DMS53 treated with DMSO at 0.1 percent for 48 hours (cell line): ENCODE data around the gene KISS1.

Source experiments
- DNase-seq: peaks from one replicate; lab custom pipeline; 2025; ENCODE audit not compliant: unreplicated experiment; lab: John Stamatoyannopoulos, UW

Gene KISS1

GRCh38 chr1:204161609-204162493 is 34.4 kb downstream of the KISS1 start:
- no peak for DNase-seq

GRCh38 chr1:204157962-204158361 is 38.3 kb downstream of the KISS1 start:
- DNase-seq = no peak

GRCh38 chr1:204155881-204156280 is 40.4 kb downstream of the KISS1 start:
- no peak for DNase-seq

GRCh38 chr1:204154568-204155255 is 41.6 kb downstream of the KISS1 start:
- DNase-seq = peak; percentile 44

GRCh38 chr1:204153667-204154066 is 42.6 kb downstream of the KISS1 start:
- DNase-seq = no peak

- peak; percentile 11 for DNase-seq
Observed at GRCh38 chr1:204152310-204153044, 43.8 kb downstream of the KISS1 start.

DNA sequence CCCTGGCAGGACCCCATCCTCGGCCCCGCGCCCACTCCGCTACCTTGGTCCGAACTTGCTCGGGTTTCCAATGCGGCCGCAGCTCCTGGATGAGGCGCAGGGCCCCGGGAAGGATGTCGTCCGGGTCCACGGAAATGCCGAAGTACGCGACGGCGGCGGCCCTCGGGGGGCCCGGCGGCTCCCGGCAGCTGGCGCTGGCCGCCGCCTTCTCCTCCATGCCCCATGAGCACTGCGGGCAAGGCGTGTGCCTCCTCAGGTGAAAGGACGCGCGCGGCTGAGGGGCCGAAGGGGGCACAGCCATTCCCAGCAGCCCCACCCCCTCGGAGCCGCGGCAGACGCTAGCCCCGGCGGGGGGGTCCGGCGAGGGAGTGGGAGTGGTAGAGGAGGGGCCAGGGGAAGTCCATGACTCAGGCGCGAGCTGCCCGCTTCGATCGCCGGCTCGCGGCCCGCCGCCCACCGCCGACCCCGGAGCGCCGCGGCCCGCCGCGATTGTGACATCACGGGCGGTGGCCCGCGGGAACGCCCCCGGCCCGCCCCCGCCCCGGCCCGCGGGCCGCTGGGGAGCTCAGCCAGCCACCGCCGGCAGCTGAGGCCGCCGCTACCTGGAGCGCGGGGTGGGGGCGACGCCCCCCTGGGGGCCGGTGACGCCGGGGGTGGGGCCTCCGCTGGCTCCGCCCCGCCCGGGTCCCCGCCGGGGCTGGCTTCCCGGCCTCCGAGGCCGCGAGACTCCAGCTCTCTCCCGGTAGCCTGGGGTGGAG is 44.6 kb downstream of the KISS1 start, which contains the start of gene ETNK2:
Gene ETNK2 (minus strand): TSS at position 493 of the 758 bp plus-strand sequence. CDS start 192 bp downstream, at position 301.
- peak; percentile 48 for DNase-seq

DNA sequence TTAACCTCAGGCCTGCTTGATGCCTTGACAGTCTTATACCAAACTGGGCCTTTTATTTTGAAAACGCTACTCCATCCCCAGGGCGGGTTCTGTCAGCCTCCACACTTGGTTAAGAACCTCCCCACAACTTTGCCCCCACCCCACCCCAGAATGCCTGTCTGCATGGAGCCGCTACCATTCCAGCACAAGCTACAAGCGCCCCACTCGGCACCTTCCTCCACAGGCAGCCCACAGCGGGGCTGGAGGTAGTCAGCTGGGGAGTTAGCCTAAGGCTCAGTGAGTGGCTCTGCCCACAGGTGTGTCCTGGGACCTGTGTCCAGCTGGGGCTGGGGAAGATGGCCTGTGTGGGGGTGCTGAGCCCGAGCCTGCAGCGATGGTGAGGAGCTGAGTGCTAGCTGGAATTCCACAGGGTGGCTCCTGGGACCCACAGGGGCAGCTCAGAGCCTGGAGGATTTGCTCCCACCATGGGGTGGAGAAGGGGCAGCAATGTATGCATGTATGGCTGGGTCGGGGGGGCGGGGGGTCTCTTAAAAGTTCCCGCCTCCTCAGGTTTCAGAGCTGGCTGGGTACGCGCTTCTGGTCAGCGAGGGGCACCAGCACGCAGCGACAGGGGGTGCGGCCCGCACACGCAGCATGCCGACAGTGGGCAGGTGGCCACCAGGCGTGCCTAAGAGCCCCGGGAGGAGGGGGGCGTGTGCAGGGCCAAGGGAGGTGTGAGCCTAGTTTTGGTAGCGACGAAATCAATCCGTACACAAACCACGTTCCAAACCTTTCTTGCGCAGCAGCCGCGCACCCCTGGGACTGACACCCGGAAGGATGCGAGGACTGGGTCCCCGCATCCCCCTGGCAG is 45.4 kb downstream of the KISS1 start:
- DNase-seq = no peak

GRCh38 chr1:204149635-204150565 is 46.4 kb downstream of the KISS1 start:
- DNase-seq = no peak

DNA sequence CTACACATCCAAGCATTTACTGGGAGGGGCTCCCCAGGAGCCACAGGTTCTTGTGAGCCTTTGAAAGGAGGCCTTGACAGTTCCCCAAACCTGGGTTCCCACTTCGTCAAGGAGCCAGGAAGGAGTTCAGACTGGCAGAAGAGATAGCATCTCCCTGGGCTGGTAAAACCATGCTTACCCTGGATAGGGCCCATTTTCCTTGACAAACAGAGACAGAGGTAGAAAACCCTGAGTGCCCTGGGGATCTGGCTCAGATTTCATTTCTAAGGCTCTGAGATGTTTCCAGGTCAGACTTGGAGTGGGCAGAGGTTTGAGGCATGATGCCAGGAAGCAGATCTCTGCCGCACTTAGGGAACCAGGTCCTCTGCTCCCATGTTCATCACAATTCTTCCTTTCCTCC is 47.2 kb downstream of the KISS1 start:
- no peak for DNase-seq

- no peak for DNase-seq
Observed at GRCh38 chr1:204147406-204148383, 48.6 kb downstream of the KISS1 start.

- DNase-seq = no peak
Observed at GRCh38 chr1:204146965-204147364, 49.3 kb downstream of the KISS1 start.

DNA sequence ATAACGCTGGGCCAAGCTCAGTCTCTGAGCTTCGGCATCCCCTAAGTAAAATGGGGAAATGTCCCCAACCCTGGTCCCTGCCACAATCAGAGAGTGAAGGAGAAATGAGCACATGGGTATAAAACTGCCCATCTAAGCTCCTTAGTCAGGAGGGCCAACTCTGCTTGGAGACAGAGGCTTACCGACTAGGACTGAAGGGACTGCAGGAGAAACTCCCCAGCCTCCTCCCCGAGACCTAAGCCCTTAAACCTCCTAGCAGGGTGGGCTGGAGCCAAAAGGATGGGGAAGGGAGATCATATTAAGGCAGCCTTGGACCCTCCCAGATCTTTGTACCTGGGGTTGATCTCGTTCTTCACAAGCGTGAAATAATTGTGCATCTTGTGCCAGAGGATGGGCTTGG is 50.0 kb downstream of the KISS1 start:
- DNase-seq = no peak

- DNase-seq = no peak
Observed at GRCh38 chr1:204145033-204145504, 51.2 kb downstream of the KISS1 start.

GRCh38 chr1:204143276-204144041 is 52.8 kb downstream of the KISS1 start:
- DNase-seq = no peak

GRCh38 chr1:204142032-204142974 is 54.0 kb downstream of the KISS1 start:
- no peak for DNase-seq
